ENCODE data around the gene ZNF92.
"Not testable (repeated sequence)": the region's sequence is repeated elsewhere in the genome, so short reads cannot be mapped to it uniquely, and the experiment has no call there.

The ZNF92 gene

DNA sequence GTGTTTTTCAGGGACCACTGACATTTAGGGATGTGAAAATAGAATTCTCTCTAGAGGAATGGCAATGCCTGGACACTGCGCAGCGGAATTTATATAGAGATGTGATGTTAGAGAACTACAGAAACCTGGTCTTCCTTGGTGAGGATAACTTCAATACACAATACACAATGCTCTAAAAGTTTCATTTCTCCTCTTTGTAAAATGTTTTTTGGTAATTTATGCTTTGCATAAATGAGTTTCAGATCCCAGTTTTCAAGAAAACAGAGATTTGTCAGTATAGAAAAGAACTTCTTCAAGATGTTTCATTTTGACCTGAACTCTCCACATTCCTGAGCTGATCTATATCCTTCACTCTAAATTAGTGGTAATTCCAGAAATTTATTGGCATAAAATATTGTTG lies 14.2 kb downstream of the ZNF92 start:
- ChIA-PET POLR2A (no interaction called here), CTCF (no interaction called here)
- TF ChIP-seq, protein P1, sequence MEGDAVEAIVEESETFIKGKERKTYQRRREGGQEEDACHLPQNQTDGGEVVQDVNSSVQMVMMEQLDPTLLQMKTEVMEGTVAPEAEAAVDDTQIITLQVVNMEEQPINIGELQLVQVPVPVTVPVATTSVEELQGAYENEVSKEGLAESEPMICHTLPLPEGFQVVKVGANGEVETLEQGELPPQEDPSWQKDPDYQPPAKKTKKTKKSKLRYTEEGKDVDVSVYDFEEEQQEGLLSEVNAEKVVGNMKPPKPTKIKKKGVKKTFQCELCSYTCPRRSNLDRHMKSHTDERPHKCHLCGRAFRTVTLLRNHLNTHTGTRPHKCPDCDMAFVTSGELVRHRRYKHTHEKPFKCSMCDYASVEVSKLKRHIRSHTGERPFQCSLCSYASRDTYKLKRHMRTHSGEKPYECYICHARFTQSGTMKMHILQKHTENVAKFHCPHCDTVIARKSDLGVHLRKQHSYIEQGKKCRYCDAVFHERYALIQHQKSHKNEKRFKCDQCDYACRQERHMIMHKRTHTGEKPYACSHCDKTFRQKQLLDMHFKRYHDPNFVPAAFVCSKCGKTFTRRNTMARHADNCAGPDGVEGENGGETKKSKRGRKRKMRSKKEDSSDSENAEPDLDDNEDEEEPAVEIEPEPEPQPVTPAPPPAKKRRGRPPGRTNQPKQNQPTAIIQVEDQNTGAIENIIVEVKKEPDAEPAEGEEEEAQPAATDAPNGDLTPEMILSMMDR (IDR thresholded peaks at IDR 0.05; ENCODE audit: control extremely low read depth, extremely low read depth, low read depth, missing control alignments): no peak
- DNase-seq (ENCODE audit: extremely low spot score): no peak

DNA sequence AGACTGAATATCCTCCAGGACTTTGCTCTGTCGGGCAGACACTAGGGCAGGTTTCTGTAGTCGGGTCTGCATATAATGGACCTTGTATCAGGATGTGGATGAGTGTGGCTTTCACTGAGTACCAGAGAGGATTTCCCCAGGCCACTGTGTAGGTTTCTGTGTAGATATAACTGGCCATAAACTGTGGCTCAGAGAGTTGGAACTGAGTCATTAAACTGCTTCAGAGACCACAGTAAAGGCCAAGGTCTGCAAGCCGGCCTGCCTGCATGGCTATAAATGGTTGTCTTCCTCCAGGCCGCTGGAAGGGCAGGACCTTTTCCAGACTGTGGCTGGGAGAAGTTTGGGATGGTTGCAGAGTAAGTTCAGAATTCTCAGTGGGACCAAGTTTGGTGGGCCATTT lies 16.9 kb downstream of the ZNF92 start:
- TF ChIP-seq, protein P1 (IDR thresholded peaks at IDR 0.05; ENCODE audit: control extremely low read depth, extremely low read depth, low read depth, missing control alignments): no peak
- POLR2A ChIA-PET: interaction anchor here (1.1 kb wide), 1 partner anchor 11 kb away, joined by 4 read pairs; no protein-coding TSS in a partner anchor
- CTCF ChIA-PET: no interaction called here
- DNase-seq (ENCODE audit: extremely low spot score): peak; percentile 30

DNA sequence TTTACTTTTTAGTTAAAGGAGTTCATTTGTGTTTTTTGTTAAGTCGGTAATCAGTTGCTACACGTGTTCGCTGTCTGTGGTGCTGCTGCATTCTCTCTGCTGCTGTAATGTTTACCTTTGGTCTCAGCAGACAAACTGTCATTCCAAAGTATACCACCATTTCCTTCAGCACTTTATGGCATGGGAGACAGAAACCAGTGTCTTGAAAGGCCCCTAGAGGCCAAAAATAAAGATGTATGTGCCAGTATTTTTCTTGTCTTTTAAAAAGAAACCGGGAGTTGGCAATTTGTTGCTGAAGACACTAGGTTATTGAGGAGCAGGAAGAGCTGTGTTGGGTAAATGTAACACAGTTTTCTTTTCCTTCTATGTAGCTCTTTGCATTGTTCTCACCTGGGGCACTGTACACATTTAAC lies 24.1 kb downstream of the ZNF92 start:
- ChIA-PET CTCF (interaction anchor here (1.0 kb wide), 1 partner anchor 23 kb away, joined by 3 read pairs; no protein-coding TSS in a partner anchor), POLR2A (no interaction called here)
- no peak for DNase-seq (ENCODE audit: extremely low spot score)
- TF ChIP-seq, protein P1 (IDR thresholded peaks at IDR 0.05; ENCODE audit: control extremely low read depth, extremely low read depth, low read depth, missing control alignments): no peak

DNA sequence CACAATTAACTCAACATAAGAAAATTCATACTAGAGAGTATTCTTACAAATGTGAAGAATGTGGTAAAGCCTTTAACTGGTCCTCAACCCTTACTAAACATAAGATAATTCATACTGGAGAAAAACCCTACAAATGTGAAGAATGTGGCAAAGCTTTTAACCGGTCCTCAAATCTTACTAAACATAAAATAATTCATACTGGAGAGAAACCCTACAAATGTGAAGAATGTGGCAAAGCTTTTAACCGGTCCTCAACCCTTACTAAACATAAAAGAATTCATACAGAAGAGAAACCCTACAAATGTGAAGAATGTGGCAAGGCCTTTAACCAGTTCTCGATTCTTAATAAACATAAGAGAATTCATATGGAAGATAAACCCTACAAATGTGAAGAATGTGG lies 25.0 kb downstream of the ZNF92 start:
- POLR2A ChIA-PET; DNase-seq (ENCODE audit: extremely low spot score): not testable (repeated sequence)
- CTCF ChIA-PET: interaction anchor here (1.0 kb wide), 1 partner anchor 22 kb away, joined by 3 read pairs; no protein-coding TSS in a partner anchor

DNA sequence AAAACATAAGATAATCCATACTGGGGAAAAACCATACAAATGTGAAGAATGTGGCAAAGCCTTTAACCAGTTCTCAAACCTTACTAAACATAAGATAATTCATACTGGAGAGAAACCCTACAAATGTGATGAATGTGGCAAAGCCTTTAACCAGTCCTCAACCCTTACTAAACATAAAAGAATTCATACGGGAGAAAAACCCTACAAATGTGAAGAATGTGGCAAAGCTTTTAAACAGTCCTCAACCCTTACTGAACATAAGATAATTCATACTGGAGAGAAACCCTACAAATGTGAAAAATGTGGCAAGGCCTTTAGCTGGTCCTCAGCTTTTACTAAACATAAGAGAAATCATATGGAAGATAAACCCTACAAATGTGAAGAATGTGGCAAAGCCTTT lies 25.4 kb downstream of the ZNF92 start:
- POLR2A ChIA-PET; CTCF ChIA-PET; DNase-seq (ENCODE audit: extremely low spot score): not testable (repeated sequence)

DNA sequence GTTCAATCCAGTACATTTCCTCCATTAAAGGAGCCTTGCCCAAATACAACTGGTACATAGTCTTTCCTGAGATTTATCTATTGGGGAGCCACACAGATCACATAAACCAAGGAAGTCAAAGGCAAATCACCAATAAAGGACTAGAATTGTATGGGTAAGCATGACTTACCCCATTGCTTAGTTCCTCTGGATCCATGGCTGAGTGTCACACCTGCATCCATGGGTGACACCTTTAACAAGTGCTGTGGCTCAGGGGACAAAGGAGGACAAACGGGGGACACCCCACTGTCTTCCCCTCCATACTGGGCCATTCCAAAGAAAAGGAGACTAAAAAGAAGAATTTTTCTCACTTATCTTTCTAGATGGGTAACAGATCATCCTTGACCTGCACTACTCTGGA lies 30.4 kb downstream of the ZNF92 start:
- ChIA-PET POLR2A (no interaction called here), CTCF (no interaction called here)
- no peak for DNase-seq (ENCODE audit: extremely low spot score)

DNA sequence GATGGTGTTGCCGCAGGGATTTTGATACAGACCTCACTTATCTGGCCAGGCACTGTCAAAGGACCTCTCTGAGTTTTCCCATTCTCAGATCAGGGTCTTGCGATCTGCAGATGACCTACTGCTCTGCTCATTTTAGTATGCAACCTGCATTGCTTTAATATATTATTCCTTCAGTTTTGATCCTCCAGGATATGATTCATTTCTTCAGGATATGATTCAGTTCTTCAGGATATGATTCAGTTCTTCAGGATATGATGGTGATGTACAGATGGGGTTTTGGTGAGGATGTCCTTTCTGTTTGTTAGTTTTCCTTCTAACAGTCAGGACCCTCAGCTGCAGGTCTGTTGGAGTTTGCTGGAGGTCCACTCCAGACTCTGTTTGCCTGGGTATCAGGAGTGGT lies 33.1 kb downstream of the ZNF92 start:
- POLR2A ChIA-PET; DNase-seq (ENCODE audit: extremely low spot score); CTCF ChIA-PET: not testable (repeated sequence)

More for the DNA sequence above, 30.4 kb downstream of the ZNF92 start:
- TF ChIP-seq, protein P1 (IDR thresholded peaks at IDR 0.05; ENCODE audit: control extremely low read depth, extremely low read depth, low read depth, missing control alignments): no peak

DNA sequence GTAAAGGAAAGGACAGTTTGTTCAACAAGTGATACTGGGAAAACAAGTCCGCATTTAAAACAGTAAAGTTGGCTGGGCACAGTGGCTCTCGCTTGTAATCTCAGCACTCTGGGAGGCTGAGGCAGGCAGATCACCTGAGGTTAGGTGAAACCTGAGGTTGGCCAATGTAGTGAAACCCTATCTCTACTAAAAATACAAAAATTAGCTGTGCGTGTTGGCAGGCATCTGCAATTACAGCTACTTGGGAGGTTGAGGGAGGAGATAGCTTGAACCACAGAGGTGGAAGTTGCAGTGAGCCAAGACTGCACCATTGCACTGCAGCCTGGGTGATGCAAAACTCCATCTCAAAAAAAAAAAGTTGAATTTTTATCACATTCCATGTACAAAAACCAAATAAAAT lies 35.7 kb downstream of the ZNF92 start:
- TF ChIP-seq, protein P1 (IDR thresholded peaks at IDR 0.05; ENCODE audit: control extremely low read depth, extremely low read depth, low read depth, missing control alignments): no peak
- CTCF ChIA-PET: no interaction called here
- POLR2A ChIA-PET: no interaction called here
- no peak for DNase-seq (ENCODE audit: extremely low spot score)

All from GM10248 (cell line).